Measurements from ENCODE around the gene FUT3. TPM values are rescaled to one million over a fixed set of nuclear protein-coding genes. Genes with fewer than 3 reads are reported as not detected.

Gene FUT3
- total and polyA plus RNA-seq, 2 of the 8 experiments (the other 6 are each of a cell fraction or from before 2014, with no cell fraction given) = 0.15 to 0.63 TPM

DNA sequence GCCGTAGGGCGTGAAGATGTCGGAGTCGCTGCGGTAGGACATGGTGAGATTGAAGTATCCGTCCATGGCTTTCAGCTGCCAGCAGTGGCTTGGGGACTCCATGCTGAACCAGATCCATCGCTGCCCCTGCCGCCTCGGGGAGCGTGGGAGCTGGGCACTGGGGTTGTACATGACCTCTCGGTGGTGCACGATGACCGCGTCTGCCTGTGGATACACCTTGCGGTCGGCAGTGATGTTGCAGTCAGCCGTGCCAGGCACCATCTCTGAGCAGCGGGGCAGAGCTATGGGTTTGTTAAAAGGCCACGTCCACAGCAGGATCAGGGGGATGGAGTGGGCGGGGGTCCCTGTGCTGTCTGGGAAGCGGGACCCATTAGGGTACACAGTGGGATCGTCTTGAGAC, 19.2 kb downstream of the FUT3 start (continued):
- TF ChIP-seq, protein P1, sequence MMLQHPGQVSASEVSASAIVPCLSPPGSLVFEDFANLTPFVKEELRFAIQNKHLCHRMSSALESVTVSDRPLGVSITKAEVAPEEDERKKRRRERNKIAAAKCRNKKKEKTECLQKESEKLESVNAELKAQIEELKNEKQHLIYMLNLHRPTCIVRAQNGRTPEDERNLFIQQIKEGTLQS (IDR thresholded peaks at IDR 0.05; ENCODE audit: insufficient read depth, low read depth, low read length) = no peak
- TF ChIP-seq TEAD4 (IDR thresholded peaks at IDR 0.05; ENCODE audit: low read depth, low read length) = no peak
- no peak for TF ChIP-seq SP4 (IDR thresholded peaks at IDR 0.05; ENCODE audit: low read length)
- TF ChIP-seq CHD2 (IDR thresholded peaks at IDR 0.05; ENCODE audit: low read length) = no peak
- TF ChIP-seq ZNF274 (IDR thresholded peaks at IDR 0.05; ENCODE audit: borderline replicate concordance, extremely low read depth, low read length) = no peak
- TF ChIP-seq TAF7 (optimal IDR thresholded peaks at IDR 0.05; ENCODE audit: borderline replicate concordance, low read depth, low read length) = no peak

Measured in H1 (cell line).